Astrocyte (in vitro differentiated cells and primary cell): ENCODE data around the gene PELI3. TPM values are rescaled to one million over a fixed set of nuclear protein-coding genes. Genes with fewer than 3 reads are reported as not detected.

ENCODE experiments used
- DNase-seq: peaks from one replicate; pipeline ENCODE4 v3.0.0-alpha.2; 2010; ENCODE audit warnings: low read depth
- FAIRE-seq: peaks from 2 replicates; lab custom pipeline; 2011; peaks lifted over from hg19 to GRCh38; lab: Jason Lieb, UNC
- H2AFZ ChIP-seq: 2 replicates; pipeline ENCODE4 v1.6.0; 2012; ENCODE audit warnings: low read depth, low read length, inconsistent platforms
- H3K27ac ChIP-seq: 2 replicates; pipeline ENCODE4 v1.5.1; 2011; ENCODE audit warnings: low read depth, low read length, inconsistent platforms
- H3K27me3 ChIP-seq: 2 replicates; pipeline ENCODE4 v1.6.0; 2011; ENCODE audit warnings: low read length, inconsistent platforms; ENCODE audit not compliant: insufficient read depth
- H3K36me3 ChIP-seq: 2 replicates; pipeline ENCODE4 v1.5.1; 2011; ENCODE audit warnings: low read length, inconsistent platforms; ENCODE audit not compliant: insufficient read depth
- H3K4me1 ChIP-seq: 2 replicates; pipeline ENCODE4 v1.5.1; 2011; ENCODE audit warnings: low read length, inconsistent platforms; ENCODE audit not compliant: insufficient read depth
- H3K4me2 ChIP-seq: 2 replicates; pipeline ENCODE4 v1.6.0; 2012; ENCODE audit warnings: low read length, inconsistent platforms
- H3K4me3 ChIP-seq: 2 replicates; pipeline ENCODE4 v1.5.1; 2011; ENCODE audit warnings: low read depth, mild to moderate bottlenecking, low read length, inconsistent platforms; ENCODE audit not compliant: insufficient read depth
- H3K79me2 ChIP-seq: 2 replicates; pipeline ENCODE4 v1.6.0; 2012; ENCODE audit warnings: mild to moderate bottlenecking, low read length, inconsistent platforms; ENCODE audit not compliant: insufficient read depth
- H3K9ac ChIP-seq: 2 replicates; pipeline ENCODE4 v1.6.0; 2012; ENCODE audit warnings: mild to moderate bottlenecking, low read length, inconsistent platforms
- H3K9me3 ChIP-seq: 2 replicates; pipeline ENCODE4 v1.5.1; 2012; ENCODE audit warnings: low read depth, mild to moderate bottlenecking, low read length, inconsistent platforms; ENCODE audit not compliant: insufficient read depth
- H4K20me1 ChIP-seq: 2 replicates; pipeline ENCODE4 v1.6.0; 2012; ENCODE audit warnings: low read length, inconsistent platforms; ENCODE audit not compliant: insufficient read depth
- H3K27ac Mint-ChIP-seq: one replicate; pipeline ENCODE4 v1.8.0; 2021; ENCODE audit warnings: mild to moderate bottlenecking, mixed read lengths; ENCODE audit not compliant: unreplicated experiment
- H3K27me3 Mint-ChIP-seq: one replicate; pipeline ENCODE4 v1.8.0; 2021; ENCODE audit warnings: low read depth, mixed read lengths; ENCODE audit not compliant: unreplicated experiment
- H3K36me3 Mint-ChIP-seq: one replicate; pipeline ENCODE4 v1.8.0; 2021; ENCODE audit warnings: low read depth, mixed read lengths; ENCODE audit not compliant: unreplicated experiment
- H3K4me1 Mint-ChIP-seq: one replicate; pipeline ENCODE4 v1.8.0; 2021; ENCODE audit warnings: low read depth, mixed read lengths; ENCODE audit not compliant: unreplicated experiment
- H3K4me3 Mint-ChIP-seq: one replicate; pipeline ENCODE4 v1.8.0; 2021; ENCODE audit warnings: mild to moderate bottlenecking, moderate library complexity, mixed read lengths; ENCODE audit not compliant: unreplicated experiment
- H3K9me3 Mint-ChIP-seq: one replicate; pipeline ENCODE4 v1.8.0; 2021; ENCODE audit warnings: mild to moderate bottlenecking, mixed read lengths; ENCODE audit not compliant: unreplicated experiment
- CTCF ChIP-seq: IDR thresholded peaks from 2 replicates; pipeline ENCODE4 v1.5.1; 2011; ENCODE audit warnings: low read depth, mild to moderate bottlenecking, inconsistent platforms, low read length, moderate library complexity; ENCODE audit not compliant: insufficient read depth
- EZH2 ChIP-seq: IDR thresholded peaks from 2 replicates; pipeline ENCODE4 v1.6.1; 2012; ENCODE audit warnings: mild to moderate bottlenecking, low read length, inconsistent platforms; ENCODE audit not compliant: insufficient read depth
- total RNA-seq: library from RNA; stranded (reverse); gene quantifications from 2 replicates; pipeline ENCODE4 v1.2.1, GENCODE V29; 2021

Gene PELI3
- total RNA-seq, 1 donor from 2014 or later: 4.6 TPM

- no peaks in the 10 kb centered on the region for H3K27me3 Mint-ChIP-seq
- no peak for FAIRE-seq
These were observed 1.8 kb upstream of the PELI3 start for GRCh38 chr11:66464916-66465315.

GRCh38 chr11:66465373-66466224 lies 1.1 kb upstream of the PELI3 start:
- Mint-ChIP-seq H3K4me3 (peak overlapping the region; percentile 84), H3K9me3 (no peaks in the 10 kb centered on the region), H3K27ac (peak overlapping the region; percentile 34), H3K4me1 (peaks cover 3% of the 10 kb centered on the region), H3K36me3 (peaks cover 5% of the 10 kb centered on the region), H3K27me3 (no peaks in the 10 kb centered on the region)
- H3K4me3 ChIP-seq: peak overlapping the region; percentile 67
- no peak overlapping the region for H2AFZ ChIP-seq
- TF ChIP-seq EZH2 (no peak), CTCF (no peak)
- no peaks in the 10 kb centered on the region for H3K9me3 ChIP-seq
- H3K36me3 ChIP-seq: no peaks in the 10 kb centered on the region
- DNase-seq (no peak), FAIRE-seq (no peak)
- peaks cover 10% of the 10 kb centered on the region for H4K20me1 ChIP-seq
- H3K4me2 ChIP-seq: peak overlapping the region; percentile 98
- H3K4me1 ChIP-seq: peaks cover 10% of the 10 kb centered on the region
- H3K27ac ChIP-seq: no peak overlapping the region
- H3K9ac ChIP-seq: peak overlapping the region; percentile 79
- H3K27me3 ChIP-seq: no peaks in the 10 kb centered on the region
- H3K79me2 ChIP-seq: no peaks in the 10 kb centered on the region

More at GRCh38 chr11:66464916-66465315, 1.8 kb upstream of the PELI3 start:
- no peak overlapping the region for H3K27ac ChIP-seq
- no peak overlapping the region for H3K4me3 ChIP-seq
- H3K4me1 ChIP-seq: peaks cover 10% of the 10 kb centered on the region
- H3K4me3 Mint-ChIP-seq: no peak overlapping the region
- H3K27ac Mint-ChIP-seq: peak overlapping the region; percentile 34
- H3K36me3 ChIP-seq: no peaks in the 10 kb centered on the region
- H2AFZ ChIP-seq: no peak overlapping the region
- H3K9me3 ChIP-seq: no peaks in the 10 kb centered on the region
- peaks cover 3% of the 10 kb centered on the region for H3K4me1 Mint-ChIP-seq
- H3K9me3 Mint-ChIP-seq: no peaks in the 10 kb centered on the region
- H3K79me2 ChIP-seq: no peaks in the 10 kb centered on the region
- H3K36me3 Mint-ChIP-seq: peaks cover 5% of the 10 kb centered on the region
- H4K20me1 ChIP-seq: peaks cover 10% of the 10 kb centered on the region
- H3K27me3 ChIP-seq: no peaks in the 10 kb centered on the region
- H3K4me2 ChIP-seq: no peak overlapping the region
- no peak overlapping the region for H3K9ac ChIP-seq
- TF ChIP-seq EZH2 (no peak), CTCF (no peak)
- no peak for DNase-seq
